ENCODE measurements around the gene BCAR1.

DNA sequence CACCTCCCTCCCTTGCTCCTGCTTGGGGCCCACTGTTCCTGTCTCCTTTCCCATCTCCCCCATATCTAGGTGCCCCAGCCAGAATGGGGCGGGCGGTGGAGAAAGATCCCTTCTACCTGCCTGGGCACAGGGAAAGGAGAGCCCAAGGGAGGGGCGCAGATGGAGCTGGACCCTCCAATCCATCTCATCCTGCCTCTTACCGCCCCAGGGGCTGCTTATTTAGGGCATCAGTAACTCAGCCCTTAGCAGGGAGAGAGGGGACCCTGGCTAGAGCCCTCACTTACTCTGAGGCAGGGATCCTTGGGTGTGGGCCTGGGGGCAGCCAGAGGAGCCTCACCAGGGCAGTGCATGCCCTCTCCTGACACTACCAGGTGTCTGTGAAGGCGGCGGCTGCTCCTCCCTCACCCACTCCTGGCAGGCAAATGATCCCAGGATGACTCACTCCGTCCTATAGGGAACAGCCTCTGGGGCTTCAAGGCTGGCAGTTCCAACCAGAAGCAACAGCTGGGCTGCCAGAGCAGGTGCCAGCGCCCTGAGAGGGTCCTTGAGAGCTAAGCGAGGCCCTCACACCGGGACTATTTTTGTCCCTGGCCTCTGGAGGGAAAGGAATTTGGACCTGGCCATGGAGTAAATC is 16.3 kb upstream of the BCAR1 start:
- no peak for TF ChIP-seq POLR2AphosphoS5 (IDR thresholded peaks at IDR 0.05; ENCODE audit: low read depth, low read length)
- TF ChIP-seq SIN3A (IDR thresholded peaks at IDR 0.05; ENCODE audit: borderline replicate concordance, insufficient read depth, low read length) = no peak
- TF ChIP-seq, protein P1, sequence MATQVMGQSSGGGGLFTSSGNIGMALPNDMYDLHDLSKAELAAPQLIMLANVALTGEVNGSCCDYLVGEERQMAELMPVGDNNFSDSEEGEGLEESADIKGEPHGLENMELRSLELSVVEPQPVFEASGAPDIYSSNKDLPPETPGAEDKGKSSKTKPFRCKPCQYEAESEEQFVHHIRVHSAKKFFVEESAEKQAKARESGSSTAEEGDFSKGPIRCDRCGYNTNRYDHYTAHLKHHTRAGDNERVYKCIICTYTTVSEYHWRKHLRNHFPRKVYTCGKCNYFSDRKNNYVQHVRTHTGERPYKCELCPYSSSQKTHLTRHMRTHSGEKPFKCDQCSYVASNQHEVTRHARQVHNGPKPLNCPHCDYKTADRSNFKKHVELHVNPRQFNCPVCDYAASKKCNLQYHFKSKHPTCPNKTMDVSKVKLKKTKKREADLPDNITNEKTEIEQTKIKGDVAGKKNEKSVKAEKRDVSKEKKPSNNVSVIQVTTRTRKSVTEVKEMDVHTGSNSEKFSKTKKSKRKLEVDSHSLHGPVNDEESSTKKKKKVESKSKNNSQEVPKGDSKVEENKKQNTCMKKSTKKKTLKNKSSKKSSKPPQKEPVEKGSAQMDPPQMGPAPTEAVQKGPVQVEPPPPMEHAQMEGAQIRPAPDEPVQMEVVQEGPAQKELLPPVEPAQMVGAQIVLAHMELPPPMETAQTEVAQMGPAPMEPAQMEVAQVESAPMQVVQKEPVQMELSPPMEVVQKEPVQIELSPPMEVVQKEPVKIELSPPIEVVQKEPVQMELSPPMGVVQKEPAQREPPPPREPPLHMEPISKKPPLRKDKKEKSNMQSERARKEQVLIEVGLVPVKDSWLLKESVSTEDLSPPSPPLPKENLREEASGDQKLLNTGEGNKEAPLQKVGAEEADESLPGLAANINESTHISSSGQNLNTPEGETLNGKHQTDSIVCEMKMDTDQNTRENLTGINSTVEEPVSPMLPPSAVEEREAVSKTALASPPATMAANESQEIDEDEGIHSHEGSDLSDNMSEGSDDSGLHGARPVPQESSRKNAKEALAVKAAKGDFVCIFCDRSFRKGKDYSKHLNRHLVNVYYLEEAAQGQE (IDR thresholded peaks at IDR 0.05; ENCODE audit: insufficient read depth in 1 of 2, low read depth in 2 of 2, low read length in 2 of 2) = no peak
- TF ChIP-seq FOXP2 (optimal IDR thresholded peaks at IDR 0.05; ENCODE audit: borderline replicate concordance, extremely low read depth, extremely low read length, insufficient read depth) = no peak
